Lower lobe of right lung (tissue), 2 donors: Measurements from ENCODE around the gene HSD11B1. TPM values are rescaled to one million over a fixed set of nuclear protein-coding genes. Genes with fewer than 3 reads are reported as not detected.

Experiments
- ATAC-seq, 2 donors: fragments of 200-7000 bp; cut with Tn5 transposase; one replicate each; pipeline ENCODE4 v1.9.1; 2020 to 2022; ENCODE audit warnings: mild to moderate bottlenecking in 2 of 2, moderate library complexity in 2 of 2
- DNase-seq: peaks from one replicate; pipeline ENCODE4 v3.0.0-alpha.2; 2020
- H3K27ac ChIP-seq: fragments of 200-600 bp; one replicate; pipeline ENCODE4 v1.8.0; 2022
- H3K27me3 ChIP-seq: fragments of 200-600 bp; one replicate; pipeline ENCODE4 v1.8.0; 2022; ENCODE audit warnings: low read depth
- H3K36me3 ChIP-seq: fragments of 200-600 bp; one replicate; pipeline ENCODE4 v1.8.0; 2022; ENCODE audit warnings: mild to moderate bottlenecking
- H3K4me1 ChIP-seq: fragments of 200-600 bp; one replicate; pipeline ENCODE4 v1.8.0; 2022
- H3K4me3 ChIP-seq: fragments of 200-600 bp; one replicate; pipeline ENCODE4 v1.8.0; 2022; ENCODE audit warnings: mild to moderate bottlenecking
- H3K9me3 ChIP-seq: fragments of 200-600 bp; one replicate; pipeline ENCODE4 v1.8.0; 2022
- intact Hi-C: fragments of 100-400 bp; cut with DNase I; formaldehyde crosslinking; loops from one replicate; pipeline ENCODE4 v1.11.0; 2022
- total RNA-seq: library from RNA; stranded (reverse); fragmentation: NEBNext Ultra II Directional; extraction: Animal tissue kit (Norgen Biotek cat#: 25700); gene quantifications from one replicate; pipeline ENCODE4 v1.2.1, GENCODE V29; 2021
- TF ChIP-seq, protein P1 (sequence below): fragments of 200-600 bp; IDR thresholded peaks from one replicate; pipeline ENCODE4 v1.8.0; 2022; ENCODE audit warnings: antibody characterized with exemption, mild to moderate bottlenecking
- donor health status: DM: no; HTN: yes; CAD: no; lungs with severe emphysema.

HSD11B1 gene
- total RNA-seq, 1 donor from 2014 or later, result 11.6 TPM

GRCh38 chr1:209733409-209734192 lies 29.0 kb downstream of the HSD11B1 start:
- DNase-seq, result no peak
- Histone ChIP-seq H3K9me3 (no peaks in the 10 kb centered on the region), H3K27ac (no peak overlapping the region), H3K4me1 (peaks cover 4% of the 10 kb centered on the region), H3K36me3 (no peaks in the 10 kb centered on the region), H3K4me3 (no peak overlapping the region), H3K27me3 (no peaks in the 10 kb centered on the region)
- TF ChIP-seq, protein P1, sequence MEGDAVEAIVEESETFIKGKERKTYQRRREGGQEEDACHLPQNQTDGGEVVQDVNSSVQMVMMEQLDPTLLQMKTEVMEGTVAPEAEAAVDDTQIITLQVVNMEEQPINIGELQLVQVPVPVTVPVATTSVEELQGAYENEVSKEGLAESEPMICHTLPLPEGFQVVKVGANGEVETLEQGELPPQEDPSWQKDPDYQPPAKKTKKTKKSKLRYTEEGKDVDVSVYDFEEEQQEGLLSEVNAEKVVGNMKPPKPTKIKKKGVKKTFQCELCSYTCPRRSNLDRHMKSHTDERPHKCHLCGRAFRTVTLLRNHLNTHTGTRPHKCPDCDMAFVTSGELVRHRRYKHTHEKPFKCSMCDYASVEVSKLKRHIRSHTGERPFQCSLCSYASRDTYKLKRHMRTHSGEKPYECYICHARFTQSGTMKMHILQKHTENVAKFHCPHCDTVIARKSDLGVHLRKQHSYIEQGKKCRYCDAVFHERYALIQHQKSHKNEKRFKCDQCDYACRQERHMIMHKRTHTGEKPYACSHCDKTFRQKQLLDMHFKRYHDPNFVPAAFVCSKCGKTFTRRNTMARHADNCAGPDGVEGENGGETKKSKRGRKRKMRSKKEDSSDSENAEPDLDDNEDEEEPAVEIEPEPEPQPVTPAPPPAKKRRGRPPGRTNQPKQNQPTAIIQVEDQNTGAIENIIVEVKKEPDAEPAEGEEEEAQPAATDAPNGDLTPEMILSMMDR, result no peak
- ATAC-seq, result peak; percentile 35 to 39
- intact Hi-C loops, result no loop called here

- no peak for DNase-seq
- no peaks in the 10 kb centered on the region for H3K27me3 ChIP-seq
- TF ChIP-seq, protein P1, result no peak
- ATAC-seq, result no peak
- intact Hi-C loops, result no loop called here
- H3K4me1 ChIP-seq, result peaks cover 4% of the 10 kb centered on the region
- no peak overlapping the region for H3K4me3 ChIP-seq
- H3K27ac ChIP-seq, result no peak overlapping the region
- no peaks in the 10 kb centered on the region for H3K36me3 ChIP-seq
- no peaks in the 10 kb centered on the region for H3K9me3 ChIP-seq
Measured at GRCh38 chr1:209736490-209737117, 32.0 kb downstream of the HSD11B1 start.

- H3K27ac ChIP-seq, result no peak overlapping the region
- no peak for ATAC-seq
- intact Hi-C loops, result no loop called here
Measured at GRCh38 chr1:209737118-209737505, 32.5 kb downstream of the HSD11B1 start.

DNA sequence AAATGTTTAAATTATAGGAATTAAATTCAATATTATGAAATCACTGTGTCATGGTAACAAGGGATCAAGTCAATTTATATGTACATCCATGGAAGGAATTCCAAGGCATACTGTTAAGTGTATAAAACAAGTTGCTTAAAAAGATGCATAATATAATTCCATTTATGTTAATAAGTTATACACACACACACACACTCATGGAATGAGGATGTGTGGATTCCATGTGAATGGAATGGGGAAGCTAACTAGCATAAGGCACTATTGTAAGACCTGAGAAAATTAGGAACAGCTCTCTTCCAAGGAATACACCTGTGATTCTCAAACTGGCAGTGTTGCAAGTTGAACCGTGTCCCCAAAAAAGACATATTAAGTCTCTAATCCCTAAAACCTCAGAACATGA lies 33.6 kb downstream of the HSD11B1 start:
- ATAC-seq (no peak), DNase-seq (no peak)
- Histone ChIP-seq H3K27ac (no peak overlapping the region), H3K36me3 (no peaks in the 10 kb centered on the region), H3K4me1 (peaks cover 4% of the 10 kb centered on the region), H3K4me3 (no peak overlapping the region), H3K27me3 (no peaks in the 10 kb centered on the region), H3K9me3 (no peaks in the 10 kb centered on the region)
- intact Hi-C loops, result no loop called here
- TF ChIP-seq, protein P1, result no peak

More at GRCh38 chr1:209737118-209737505, 32.5 kb downstream of the HSD11B1 start:
- no peaks in the 10 kb centered on the region for H3K27me3 ChIP-seq
- no peaks in the 10 kb centered on the region for H3K36me3 ChIP-seq
- H3K4me1 ChIP-seq, result peaks cover 4% of the 10 kb centered on the region
- TF ChIP-seq, protein P1, result no peak
- no peak for DNase-seq
- H3K9me3 ChIP-seq, result no peaks in the 10 kb centered on the region
- no peak overlapping the region for H3K4me3 ChIP-seq

DNA sequence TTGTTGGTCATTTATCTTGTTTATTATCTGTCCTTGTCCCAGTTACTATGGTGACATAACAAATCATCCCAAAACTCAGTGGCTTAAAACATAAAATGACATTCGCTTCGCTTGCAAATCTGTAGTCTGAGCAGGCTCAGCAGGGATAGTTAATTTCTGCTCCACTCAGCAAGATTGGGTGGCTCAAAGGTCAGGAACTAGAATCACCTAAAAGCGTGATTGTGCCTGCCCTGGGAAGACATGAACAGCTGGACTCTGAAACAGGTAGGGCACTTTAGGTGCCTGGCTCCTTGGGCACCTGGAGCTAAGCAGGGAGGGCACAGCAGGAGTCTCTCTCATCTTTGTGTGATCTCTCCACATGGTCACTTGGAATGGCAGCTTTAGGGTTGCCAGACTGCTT lies 36.5 kb downstream of the HSD11B1 start:
- H3K4me3 ChIP-seq, result no peak overlapping the region
- no peaks in the 10 kb centered on the region for H3K4me1 ChIP-seq
- no peaks in the 10 kb centered on the region for H3K27me3 ChIP-seq
- TF ChIP-seq, protein P1, result no peak
- intact Hi-C loops, result no loop called here
- no peaks in the 10 kb centered on the region for H3K9me3 ChIP-seq
- H3K27ac ChIP-seq, result no peak overlapping the region
- ATAC-seq (no peak), DNase-seq (no peak)
- H3K36me3 ChIP-seq, result no peaks in the 10 kb centered on the region
